H1 (cell line): Measurements from ENCODE around the gene RGS11.

Experiments used
- CTCF ChIP-seq, 3 experiments: IDR thresholded peaks; 1 replicate in 2 of 3; 2 replicates in 1 of 3; pipeline versions ENCODE4 v1.5.1 to v1.6.1; 2011; ENCODE audit warnings: low read length in 3 of 3, mild to moderate bottlenecking in 3 of 3, inconsistent platforms in 2 of 3, low read depth in 1 of 3, moderate library complexity in 1 of 3; ENCODE audit not compliant: insufficient read depth in 1 of 3; ENCODE audit errors: control extremely low read depth in 1 of 3
- MAX ChIP-seq: IDR thresholded peaks from 2 replicates; pipeline ENCODE4 v1.6.1; 2012; ENCODE audit warnings: inconsistent platforms
- RNF2 ChIP-seq: fragments of 200-900, 300-1000 bp; sonication (generic); IDR thresholded peaks from 2 replicates; pipeline ENCODE4 v1.7.1; 2016; ENCODE audit warnings: borderline replicate concordance, low read depth, mild to moderate bottlenecking, antibody characterized with exemption, low read length; ENCODE audit not compliant: poor library complexity, severe bottlenecking; ENCODE audit errors: missing control alignments
- SRF ChIP-seq: IDR thresholded peaks from 2 replicates; pipeline ENCODE4 v1.6.1; 2011; ENCODE audit warnings: mild to moderate bottlenecking, low read depth, low read length, moderate library complexity
- TCF12 ChIP-seq: IDR thresholded peaks from 2 replicates; pipeline ENCODE4 v1.6.1; 2011; ENCODE audit warnings: low read depth, mild to moderate bottlenecking, low read length

- TF ChIP-seq CTCF (IDR thresholded peaks at IDR 0.05; ENCODE audit: control extremely low read depth in 1 of 3, insufficient read depth in 1 of 3, low read depth in 1 of 3, low read length in 3 of 3) (no peak), SRF (no peak), TCF12 (no peak), MAX (no peak), RNF2 (no peak)
These were observed 21.3 kb downstream of the RGS11 start for GRCh38 chr16:254461-254860.
